Stimulated activated CD4-positive, alpha-beta T cell treated with anti-CD3 and anti-CD28 coated beads, Interleukin-2, amount 100 ng/mL, for 4 hours (primary cell): ENCODE measurements around the gene FOLR3.
"Not testable (repeated sequence)": the region's sequence is repeated elsewhere in the genome, so short reads cannot be mapped to it uniquely, and the experiment has no call there.

ENCODE experiments used
- DNase-seq: peaks from one replicate; pipeline ENCODE4 v3.0.0-alpha.2; 2020; ENCODE audit warnings: low read depth

FOLR3 gene

DNA sequence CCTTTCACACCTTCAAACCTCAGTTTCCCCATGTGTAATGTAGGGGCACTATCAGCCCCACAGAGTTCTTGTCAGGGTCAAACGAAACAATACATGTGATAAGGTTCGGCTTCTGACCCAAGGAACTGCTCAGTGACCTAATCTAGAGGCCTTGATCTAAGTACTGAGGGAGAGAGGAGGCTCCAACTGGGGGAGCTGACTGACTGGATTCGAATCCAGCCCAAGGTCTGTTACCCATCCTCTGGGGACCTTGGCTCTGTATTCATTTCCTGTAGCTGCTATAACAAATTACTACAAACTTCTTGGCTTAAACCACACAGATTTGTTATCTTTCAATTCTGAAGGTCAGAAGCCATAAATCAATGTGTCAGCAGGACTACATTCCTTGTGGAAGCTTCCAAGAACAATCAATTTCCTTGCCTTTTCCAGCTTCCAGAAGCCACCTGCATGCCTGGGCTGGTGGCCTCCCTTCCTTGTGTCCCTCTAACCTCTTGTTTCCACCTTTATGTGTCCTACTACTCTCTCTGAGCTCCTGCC is 12.3 kb upstream of the FOLR3 start:
- DNase-seq = no peak

DNA sequence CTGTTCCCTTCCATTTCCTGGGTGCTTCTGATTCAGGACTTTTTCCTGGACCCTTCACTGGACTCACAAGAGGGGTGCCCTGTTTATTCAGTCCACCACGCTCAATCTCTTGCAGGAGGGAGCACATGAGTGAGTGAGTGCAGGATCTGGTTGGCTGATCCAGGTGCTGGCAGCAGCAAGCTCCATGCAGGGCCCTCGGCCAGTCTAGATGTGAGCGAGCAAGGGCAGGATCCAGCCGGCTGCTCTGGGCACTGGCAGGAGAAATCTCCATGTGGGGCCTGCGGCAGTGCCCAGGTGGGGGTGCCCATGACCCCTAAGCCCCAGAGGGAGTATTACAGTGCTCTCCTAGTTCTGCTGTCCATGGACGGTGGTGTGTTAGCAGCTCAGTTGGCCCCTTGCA is 11.5 kb upstream of the FOLR3 start:
- no peak for DNase-seq

DNA sequence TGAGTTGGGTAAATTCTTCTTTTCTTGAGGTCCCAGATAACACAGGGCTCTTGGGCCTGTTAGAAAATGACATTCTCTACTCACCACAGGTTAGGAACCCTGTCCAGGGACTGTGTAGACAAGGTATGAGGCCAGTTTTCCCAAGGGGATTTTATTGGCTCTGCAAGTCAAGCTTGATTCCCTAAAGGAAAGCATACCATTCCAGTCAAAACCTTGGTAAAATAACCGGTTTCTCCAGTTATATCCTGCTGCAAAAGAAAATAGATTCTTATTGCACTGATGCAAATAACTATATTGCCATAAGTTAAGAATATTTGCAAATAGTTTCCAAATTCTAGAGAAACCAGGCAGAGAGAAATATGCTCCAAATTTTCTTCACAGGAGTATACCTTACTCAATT is 9.6 kb upstream of the FOLR3 start:
- no peak for DNase-seq

DNA sequence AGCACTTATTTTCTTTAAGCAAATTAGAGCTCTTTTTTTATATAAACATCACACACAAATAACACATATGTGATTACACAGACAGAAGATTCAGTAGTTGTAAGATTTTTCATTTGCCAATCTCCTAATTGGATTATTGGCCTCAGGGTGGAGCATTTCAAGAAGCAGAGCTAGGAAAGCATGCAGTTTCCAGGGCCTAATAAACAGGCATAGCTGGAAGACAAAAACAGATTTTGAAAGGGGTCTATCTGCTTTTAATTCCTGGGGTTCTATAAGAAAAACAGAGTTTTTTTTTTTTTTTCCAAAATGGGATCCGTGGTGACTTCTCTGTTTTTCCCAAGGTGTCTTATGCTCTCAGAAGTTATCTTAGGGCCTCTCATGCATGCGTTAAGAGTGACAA is 7.6 kb upstream of the FOLR3 start:
- DNase-seq = no peak

DNA sequence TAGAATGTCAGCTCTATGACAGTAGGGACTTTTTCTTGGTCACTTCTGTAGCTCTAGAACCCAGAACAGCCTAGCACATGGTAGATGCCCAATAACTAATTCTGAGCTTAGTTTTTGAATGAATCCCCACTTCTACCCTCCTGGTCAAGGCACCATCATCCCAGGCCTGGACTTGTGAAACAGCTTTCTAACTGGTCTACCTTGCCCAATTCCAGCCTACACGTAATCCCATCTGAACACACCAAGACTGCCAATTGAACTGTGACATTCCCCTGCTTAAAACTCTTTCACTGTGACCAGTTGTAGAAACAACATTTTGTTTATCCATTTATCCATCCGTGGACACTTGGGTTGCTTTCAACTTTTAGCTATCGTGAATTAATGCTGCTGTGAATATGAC is 6.1 kb upstream of the FOLR3 start:
- DNase-seq = no peak

DNA sequence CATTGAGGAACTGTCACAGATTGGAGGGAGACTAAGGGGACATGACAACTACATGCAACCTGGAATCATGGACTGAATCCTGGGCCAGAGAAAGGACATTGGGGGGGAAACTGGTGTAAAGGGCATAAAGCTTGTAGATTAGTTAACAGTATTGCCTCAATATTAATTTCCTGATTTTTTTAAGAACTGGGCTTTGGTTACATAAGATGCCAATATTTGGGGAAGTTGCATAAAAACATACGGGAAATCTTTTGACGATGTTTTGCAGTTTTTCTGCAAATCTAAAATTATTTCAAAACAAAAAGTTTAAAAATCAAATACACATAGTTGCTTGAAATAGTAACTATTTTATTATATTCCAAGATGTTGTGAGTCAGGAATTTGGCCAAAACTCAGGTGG is 2.9 kb upstream of the FOLR3 start:
- no peak for DNase-seq

DNA sequence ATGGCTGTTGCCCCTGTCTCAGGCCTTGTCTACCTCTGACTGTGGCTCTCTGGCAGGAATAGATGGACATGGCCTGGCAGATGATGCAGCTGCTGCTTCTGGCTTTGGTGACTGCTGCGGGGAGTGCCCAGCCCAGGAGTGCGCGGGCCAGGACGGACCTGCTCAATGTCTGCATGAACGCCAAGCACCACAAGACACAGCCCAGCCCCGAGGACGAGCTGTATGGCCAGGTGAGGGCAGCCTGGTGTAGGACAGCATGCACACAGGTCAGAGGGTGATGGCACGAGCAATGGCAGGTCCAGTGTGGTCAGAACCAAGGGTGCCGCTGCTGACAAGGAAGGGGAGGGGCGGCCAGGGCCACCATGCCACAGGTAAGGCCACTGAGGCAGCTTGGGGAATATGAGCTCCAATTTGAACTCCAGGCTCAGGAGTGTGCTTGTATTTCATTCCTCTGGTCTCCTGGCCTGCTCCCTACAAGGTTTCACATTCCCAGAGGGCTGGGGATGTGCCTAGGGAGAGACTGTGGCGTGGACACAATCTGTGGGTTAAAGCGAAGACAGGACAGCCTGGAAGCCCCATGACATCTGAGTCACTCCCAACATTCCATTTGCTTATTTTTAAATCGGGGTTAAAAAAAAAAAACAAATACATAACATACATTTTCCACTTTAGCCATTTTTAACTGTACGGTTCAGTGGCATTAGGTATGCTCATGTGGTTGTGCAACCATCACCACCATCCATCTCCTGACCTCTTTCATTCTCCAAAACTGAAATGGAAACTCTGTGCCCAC is 562 bp downstream of the FOLR3 start:
- DNase-seq = no peak

DNA sequence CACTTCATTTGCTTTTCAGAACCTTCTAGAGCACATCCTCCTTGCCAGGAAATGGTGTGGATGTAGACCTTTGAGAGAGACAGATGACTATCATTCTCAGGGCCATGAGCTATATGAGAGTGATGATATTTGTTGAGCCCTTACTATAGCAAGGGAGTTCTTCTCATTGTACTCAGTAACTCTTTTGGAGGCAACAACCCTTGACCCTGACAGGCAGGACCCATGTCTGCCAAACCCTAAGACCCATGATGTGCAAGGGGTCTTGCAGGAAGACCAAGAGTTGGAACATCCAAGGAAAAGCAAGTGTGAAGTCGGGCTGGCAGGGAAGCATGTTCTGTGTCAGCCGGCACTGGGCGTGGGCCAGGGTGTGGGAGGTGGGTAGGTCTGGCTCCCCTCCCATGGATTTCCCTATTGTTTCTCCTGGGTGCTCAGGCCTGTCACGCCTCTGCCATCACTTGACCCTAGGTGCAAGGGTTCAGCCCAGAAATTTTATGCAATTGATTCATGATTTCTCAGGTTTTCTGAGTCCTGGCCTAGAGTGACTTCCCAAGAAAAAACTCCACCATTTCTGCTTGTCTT is 1.2 kb downstream of the FOLR3 start:
- DNase-seq = no peak

DNA sequence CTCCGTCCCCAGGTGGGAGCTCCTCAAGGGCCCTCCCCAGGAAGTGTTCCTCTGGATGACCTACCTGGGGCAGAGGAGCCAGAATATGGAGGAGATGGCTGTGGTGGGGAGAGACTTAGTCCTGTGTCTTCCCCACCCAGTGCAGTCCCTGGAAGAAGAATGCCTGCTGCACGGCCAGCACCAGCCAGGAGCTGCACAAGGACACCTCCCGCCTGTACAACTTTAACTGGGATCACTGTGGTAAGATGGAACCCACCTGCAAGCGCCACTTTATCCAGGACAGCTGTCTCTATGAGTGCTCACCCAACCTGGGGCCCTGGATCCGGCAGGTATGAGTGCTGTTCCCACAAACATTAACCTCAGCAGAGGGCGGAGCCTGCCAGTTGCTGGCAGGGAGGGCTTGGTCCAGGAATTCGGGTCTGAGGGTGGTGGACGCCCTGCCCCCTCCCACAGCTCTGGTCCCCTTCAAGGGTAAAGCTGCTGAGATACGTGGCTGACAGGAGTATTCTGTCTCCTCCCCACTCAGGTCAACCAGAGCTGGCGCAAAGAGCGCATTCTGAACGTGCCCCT is 3.4 kb downstream of the FOLR3 start:
- DNase-seq = no peak

DNA sequence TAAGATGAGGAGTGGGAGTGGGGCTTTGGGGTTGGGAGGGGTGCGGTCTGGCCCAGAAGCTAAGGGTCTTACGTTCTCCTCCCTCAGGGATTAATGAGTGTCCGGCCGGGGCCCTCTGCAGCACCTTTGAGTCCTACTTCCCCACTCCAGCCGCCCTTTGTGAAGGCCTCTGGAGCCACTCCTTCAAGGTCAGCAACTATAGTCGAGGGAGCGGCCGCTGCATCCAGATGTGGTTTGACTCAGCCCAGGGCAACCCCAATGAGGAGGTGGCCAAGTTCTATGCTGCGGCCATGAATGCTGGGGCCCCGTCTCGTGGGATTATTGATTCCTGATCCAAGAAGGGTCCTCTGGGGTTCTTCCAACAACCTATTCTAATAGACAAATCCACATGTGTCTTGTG is 4.0 kb downstream of the FOLR3 start:
- DNase-seq = no peak

DNA sequence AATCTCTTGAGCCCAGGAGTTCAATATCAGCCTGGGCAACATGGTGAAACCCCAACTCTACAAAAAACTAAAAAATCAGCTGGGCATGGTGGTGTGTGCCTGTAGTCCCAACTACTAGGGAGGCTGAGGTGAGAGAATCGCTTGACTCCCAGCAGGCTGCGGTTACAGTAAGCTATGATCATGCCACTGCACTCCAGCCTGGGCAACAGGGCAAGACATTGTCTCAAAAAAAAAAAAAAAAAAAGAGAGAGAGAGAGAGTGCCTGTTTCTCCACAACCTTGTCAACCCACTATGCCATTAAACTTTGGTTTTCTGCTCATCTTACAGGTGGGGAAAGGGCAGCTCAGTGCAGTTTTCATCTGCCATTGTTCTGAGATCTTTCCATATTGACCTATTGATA is 5.1 kb downstream of the FOLR3 start:
- no peak for DNase-seq

DNA sequence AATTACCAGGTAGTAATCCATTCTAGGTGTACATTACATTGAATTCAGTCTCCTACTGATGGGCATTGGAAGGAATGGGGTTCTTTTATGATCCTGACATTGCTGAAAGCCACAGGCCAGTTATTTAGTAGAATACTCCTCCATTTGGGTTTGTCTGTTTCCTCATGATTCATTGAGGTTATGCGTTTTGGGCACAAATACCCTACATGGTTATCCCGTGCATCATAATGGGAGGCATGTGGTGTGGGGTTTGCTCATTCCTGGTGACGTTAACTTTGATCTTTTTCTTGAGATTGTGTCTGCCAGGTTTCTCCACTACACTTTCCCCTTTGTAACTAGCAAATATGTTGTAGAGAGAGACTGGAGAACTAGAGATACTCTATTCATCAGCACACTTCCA is 5.5 kb downstream of the FOLR3 start:
- DNase-seq = no peak

DNA sequence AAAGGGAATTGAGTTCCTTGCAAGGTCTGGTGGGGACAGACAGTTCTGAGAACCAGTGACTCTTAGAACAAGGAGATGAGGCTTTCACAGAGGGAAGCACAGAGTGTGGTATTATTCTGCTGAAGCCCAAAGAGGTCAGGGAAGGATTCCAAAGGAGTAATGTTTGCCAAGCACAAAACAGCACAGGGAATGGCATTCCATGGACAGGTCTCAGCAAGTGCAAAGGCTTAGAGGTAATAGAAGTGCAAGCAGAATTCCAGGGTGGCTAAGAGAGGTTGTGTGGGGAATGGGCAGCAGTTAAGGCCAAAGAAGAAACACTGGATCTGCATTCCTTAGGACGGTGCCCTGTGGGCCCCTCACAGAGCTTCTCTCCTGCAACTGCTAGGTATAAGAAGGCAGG is 6.6 kb downstream of the FOLR3 start:
- not testable (repeated sequence) for DNase-seq

DNA sequence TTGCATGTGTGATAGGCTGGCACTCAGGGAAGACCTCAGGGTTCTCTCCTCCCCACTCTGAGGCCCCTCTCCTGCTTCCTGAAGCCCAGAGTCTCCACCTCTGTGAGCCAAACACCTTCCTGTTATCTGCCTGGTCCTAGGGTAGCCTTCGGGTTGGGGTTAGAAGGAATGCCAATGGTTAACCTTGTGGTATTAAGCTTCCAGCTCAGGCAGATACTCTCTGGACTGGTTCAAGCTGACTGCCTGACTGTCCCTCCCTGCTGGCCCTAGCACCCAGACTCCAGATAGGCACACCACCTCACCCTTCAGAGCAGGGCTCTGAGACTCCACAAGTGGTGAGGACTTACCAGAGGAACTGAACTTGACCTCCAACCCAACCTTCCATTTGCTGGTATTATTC is 7.0 kb downstream of the FOLR3 start:
- not testable (repeated sequence) for DNase-seq

DNA sequence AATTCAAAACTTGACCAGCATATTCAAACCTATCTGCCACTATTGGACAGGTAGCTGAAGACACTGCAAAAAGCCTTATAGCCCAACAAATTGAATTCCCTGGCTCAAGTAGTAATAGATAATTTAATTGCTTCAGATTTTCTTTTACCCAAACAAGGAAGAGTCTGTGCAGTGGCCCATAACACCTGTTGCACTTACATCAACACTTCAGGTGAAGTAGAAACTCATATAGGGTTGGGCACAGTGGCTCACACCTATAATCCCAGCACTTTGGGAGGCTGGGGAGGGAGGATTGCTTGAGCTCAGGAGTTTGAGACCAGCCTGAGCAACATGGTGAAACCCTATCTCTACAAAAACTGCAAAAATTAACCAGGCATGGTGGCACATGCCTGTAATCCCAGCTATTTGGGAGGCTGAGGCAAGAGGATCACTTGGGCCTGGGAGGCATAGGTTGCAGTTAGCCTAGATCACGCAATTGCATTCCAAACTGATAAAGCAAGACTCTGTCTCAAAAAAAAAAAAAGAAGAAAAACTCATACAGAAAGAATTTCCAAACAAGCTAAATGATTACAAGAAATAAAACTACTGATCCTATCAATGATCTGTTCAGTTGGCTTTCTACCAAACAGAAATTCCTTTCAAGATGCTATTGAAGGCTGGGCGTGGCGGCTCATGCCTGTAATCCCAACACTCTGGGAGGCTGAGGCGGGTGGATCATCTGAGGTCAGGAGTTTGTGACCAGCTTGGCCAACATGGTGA is 9.5 kb downstream of the FOLR3 start:
- no peak for DNase-seq

DNA sequence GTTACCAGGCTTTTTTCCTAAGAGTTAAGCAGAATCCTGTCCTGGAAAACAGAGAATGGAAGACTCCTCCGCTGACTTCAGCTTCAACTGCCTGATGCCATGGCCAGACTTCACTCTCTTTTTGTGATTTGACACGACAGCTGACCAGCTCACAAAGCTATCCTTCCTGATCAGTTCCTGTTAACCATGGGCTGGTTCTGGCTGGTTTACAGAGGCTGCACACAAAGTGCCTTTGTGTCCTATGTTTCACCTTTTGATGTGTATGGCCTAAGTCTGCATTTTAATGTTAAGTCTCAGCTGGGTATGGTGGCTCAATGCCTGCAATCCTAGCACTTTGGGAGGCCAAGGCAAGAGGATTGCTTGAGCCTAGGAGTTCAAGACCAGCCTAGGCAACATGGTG is 11.1 kb downstream of the FOLR3 start:
- no peak for DNase-seq

DNA sequence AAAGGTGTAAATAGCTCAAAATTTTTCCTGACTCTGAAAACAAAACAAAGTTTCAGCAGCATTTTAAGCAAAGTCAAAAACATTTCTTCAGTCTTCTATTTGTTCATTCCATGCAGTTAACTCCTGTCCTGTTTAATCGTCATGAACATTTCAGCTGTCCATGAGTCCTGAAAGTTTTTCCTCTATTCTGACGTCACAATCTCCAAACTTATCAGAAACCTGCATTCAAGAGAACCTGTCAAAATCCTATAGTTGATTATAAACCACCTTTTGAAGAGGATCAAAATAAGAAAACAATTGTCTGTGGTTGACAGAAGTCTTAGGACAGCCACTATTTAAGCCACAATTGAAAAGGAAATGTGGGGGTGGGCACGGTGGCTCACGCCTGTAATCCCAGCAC is 15.4 kb downstream of the FOLR3 start:
- DNase-seq = no peak

DNA sequence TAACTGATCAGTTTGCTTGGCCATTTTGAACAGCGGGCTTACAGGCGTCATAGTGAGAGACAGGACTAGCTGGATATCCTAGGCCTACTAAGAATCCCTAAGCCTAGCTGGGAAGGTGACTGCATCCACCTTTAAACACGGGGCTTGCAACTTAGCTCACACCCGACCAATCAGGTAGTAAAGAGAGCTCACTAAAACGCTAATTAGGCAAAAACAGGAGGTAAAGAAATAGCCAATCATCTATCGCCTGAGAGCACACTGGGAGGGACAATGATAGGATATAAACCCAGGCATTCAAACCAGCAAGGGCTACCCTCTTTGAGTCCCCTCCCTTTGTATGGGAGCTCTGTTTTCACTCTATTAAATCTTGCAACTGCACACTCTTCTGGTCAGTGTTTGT is 18.3 kb downstream of the FOLR3 start:
- not testable (repeated sequence) for DNase-seq

DNA sequence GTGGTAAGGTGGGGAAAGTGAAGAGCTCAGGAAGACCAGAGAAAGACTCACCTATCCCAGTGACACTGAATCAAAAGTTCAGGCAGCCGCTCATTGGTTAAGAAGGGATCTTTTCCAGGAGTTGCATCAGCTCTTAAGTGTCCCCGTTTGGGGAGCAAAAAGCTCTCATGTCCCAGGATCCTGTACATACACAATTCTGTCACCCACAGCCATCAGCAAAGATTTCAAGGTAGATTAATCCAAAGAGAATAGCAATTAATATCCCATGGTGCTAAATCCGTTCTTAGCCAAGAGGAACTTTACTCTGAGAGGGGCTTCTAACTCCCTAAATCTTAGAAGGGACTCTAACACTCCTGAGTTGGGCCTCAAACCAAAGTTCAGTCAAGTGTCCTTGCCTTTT is 19.3 kb downstream of the FOLR3 start:
- DNase-seq = no peak

DNA sequence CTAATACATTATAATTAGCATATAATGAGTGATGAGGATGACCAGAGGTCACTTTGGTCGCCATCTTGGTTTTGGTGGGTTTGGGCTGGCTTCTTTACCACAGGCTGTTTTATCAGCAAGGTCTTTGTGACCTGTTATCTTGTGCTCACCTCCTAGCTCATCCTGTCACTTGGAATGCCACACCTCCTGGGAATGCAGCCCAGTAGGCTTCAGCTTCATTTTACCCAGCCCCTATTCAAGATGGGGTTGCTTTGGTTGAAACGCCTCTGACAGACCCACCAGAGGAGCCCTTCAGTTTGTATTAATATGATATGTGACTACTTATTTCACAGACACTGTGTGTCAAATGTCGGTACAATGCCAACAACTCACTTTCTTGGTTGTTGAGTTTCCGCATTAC is 20.2 kb downstream of the FOLR3 start:
- no peak for DNase-seq

DNA sequence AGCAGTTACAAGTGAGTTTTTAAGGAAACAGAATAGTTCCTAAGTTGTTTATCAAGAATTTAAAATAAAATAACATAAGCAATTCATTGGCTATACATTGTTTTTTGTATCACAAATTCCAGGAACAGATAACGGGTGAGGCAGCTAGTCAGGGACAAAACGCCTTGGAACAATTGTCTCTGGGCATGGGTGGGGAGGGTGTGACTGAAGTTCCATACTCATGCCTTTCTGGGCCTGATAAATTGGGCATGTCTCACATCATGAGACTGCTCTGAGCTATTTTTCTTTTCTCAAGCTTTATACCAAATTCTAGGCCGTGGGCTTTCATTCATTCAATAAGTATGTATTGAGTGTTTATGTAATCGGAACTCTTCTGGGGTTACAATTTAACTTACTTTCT is 21.6 kb downstream of the FOLR3 start:
- no peak for DNase-seq

DNA sequence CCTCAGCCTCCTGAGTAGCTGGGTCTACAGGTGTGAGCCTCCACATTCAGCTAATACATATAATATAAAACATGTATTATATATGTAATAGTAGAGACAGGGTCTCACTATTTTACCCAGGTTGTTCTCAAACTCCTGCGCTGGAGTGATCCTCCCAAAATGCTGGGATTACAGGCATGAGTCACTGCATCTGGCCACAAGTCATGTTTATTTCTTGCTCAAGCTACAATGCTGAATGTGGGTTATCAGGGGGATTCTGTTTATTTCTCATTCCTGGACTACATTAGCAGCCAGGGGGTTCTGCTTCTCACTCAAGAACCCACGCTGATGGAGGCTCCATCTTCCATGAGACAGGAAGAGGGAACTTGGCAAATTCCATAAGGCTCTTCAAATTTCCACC is 24.8 kb downstream of the FOLR3 start:
- no peak for DNase-seq
